Activated CD8-positive, alpha-beta memory T cell treated with anti-CD3 and anti-CD28 coated beads, Interleukin-2, amount 50 U/mL, for 24 hours (primary cell): ENCODE results near the gene INTS1.

Experiments used
- DNase-seq: peaks from one replicate; pipeline ENCODE4 v3.0.0-alpha.2; 2020; ENCODE audit errors: extremely low read depth

Gene INTS1

GRCh38 chr7:1542841-1543747 is 38.9 kb upstream of the INTS1 start:
- DNase-seq: no peak

- no peak for DNase-seq
Observed at GRCh38 chr7:1542329-1542728, 38.1 kb upstream of the INTS1 start.

GRCh38 chr7:1541431-1542162 is 37.4 kb upstream of the INTS1 start:
- no peak for DNase-seq

- DNase-seq: no peak
Observed at GRCh38 chr7:1540776-1541271, 36.6 kb upstream of the INTS1 start.

- DNase-seq: no peak
Observed at GRCh38 chr7:1539882-1540775, 35.9 kb upstream of the INTS1 start.

GRCh38 chr7:1539181-1539881 is 35.1 kb upstream of the INTS1 start:
- no peak for DNase-seq

- DNase-seq: no peak
Observed at GRCh38 chr7:1538544-1539180, 34.5 kb upstream of the INTS1 start.

GRCh38 chr7:1537535-1538412 is 33.6 kb upstream of the INTS1 start:
- DNase-seq: no peak

GRCh38 chr7:1536743-1537534 is 32.8 kb upstream of the INTS1 start:
- DNase-seq: no peak

- no peak for DNase-seq
Observed at GRCh38 chr7:1536455-1536742, 32.2 kb upstream of the INTS1 start.

GRCh38 chr7:1535701-1536454 is 31.7 kb upstream of the INTS1 start:
- no peak for DNase-seq

- no peak for DNase-seq
Observed at GRCh38 chr7:1535100-1535458, 30.9 kb upstream of the INTS1 start.

GRCh38 chr7:1534330-1535099 is 30.3 kb upstream of the INTS1 start:
- DNase-seq: no peak

GRCh38 chr7:1533547-1534329 is 29.5 kb upstream of the INTS1 start:
- DNase-seq: no peak

- no peak for DNase-seq
Observed at GRCh38 chr7:1533255-1533546, 29.0 kb upstream of the INTS1 start.

- no peak for DNase-seq
Observed at GRCh38 chr7:1532456-1533254, 28.5 kb upstream of the INTS1 start.
